Daoy (cell line): ENCODE measurements around the gene TMEM178A. TPM values are rescaled to one million over a fixed set of nuclear protein-coding genes. Genes with fewer than 3 reads are reported as not detected.
"Not testable (repeated sequence)": the region's sequence is repeated elsewhere in the genome, so short reads cannot be mapped to it uniquely, and the experiment has no call there.

Source experiments
- DNase-seq: peaks from one replicate; pipeline ENCODE4 v3.0.0-alpha.2; 2015; ENCODE audit warnings: low read depth
- total RNA-seq: library from RNA; depleted of rRNA; stranded (reverse); fragments of >200 nt; shearing (Covaris generic); gene quantifications from 2 replicates; pipeline ENCODE4 v1.2.3, GENCODE V29; 2014

Gene TMEM178A
- total RNA-seq, 1 experiment from 2014 or later = 1.4 TPM

GRCh38 chr2:39647104-39647765 lies 18.5 kb upstream of the TMEM178A start:
- no peak for DNase-seq

- no peak for DNase-seq
Observed at GRCh38 chr2:39648580-39648979, 17.1 kb upstream of the TMEM178A start.

- DNase-seq = no peak
Observed at GRCh38 chr2:39649511-39649910, 16.2 kb upstream of the TMEM178A start.

- no peak for DNase-seq
Observed at GRCh38 chr2:39650468-39650867, 15.2 kb upstream of the TMEM178A start.

GRCh38 chr2:39656215-39656614 lies 9.5 kb upstream of the TMEM178A start:
- not testable (repeated sequence) for DNase-seq

GRCh38 chr2:39657287-39657937 lies 8.3 kb upstream of the TMEM178A start:
- DNase-seq = no peak

GRCh38 chr2:39658371-39658770 lies 7.3 kb upstream of the TMEM178A start:
- DNase-seq = no peak

- no peak for DNase-seq
Observed at GRCh38 chr2:39659765-39660611, 5.7 kb upstream of the TMEM178A start.

GRCh38 chr2:39660612-39661236 lies 5.0 kb upstream of the TMEM178A start:
- DNase-seq = no peak

- no peak for DNase-seq
Observed at GRCh38 chr2:39661826-39662225, 3.9 kb upstream of the TMEM178A start.

- DNase-seq = no peak
Observed at GRCh38 chr2:39663187-39663930, 2.4 kb upstream of the TMEM178A start.

GRCh38 chr2:39664232-39664887 lies 1.4 kb upstream of the TMEM178A start:
- no peak for DNase-seq

- DNase-seq = no peak
Observed at GRCh38 chr2:39664888-39665591, 677 bp upstream of the TMEM178A start.

GRCh38 chr2:39666491-39667101 lies 879 bp downstream of the TMEM178A start:
- DNase-seq = peak; percentile 25

GRCh38 chr2:39667104-39667885 lies 1.6 kb downstream of the TMEM178A start:
- no peak for DNase-seq

- no peak for DNase-seq
Observed at GRCh38 chr2:39667886-39668276, 2.2 kb downstream of the TMEM178A start.

GRCh38 chr2:39668576-39669080 lies 2.9 kb downstream of the TMEM178A start:
- DNase-seq = no peak

- no peak for DNase-seq
Observed at GRCh38 chr2:39671604-39672003, 5.9 kb downstream of the TMEM178A start.

GRCh38 chr2:39673018-39673417 lies 7.3 kb downstream of the TMEM178A start:
- no peak for DNase-seq
